ENCODE measurements around the gene MGAM2.

The MGAM2 gene

DNA sequence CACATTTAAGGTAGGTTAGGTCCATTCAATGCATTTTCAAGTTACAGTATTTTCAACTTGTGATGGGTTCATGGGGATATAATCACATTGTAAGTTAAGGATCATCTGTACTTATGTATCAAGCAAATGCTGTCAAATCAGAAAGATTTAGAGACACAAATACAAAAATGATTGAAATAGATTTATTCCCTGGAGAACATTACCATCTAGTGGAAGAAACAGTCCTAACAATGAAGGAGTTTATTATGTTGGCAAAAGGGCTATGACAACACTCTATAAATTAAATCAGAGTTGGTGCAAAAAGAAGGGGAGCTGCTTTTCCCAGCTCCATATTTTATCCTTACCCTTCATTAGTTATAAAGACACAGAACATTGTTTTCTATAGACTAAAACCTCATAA, 77.3 kb downstream of the MGAM2 start:
- H3K27ac ChIP-seq, result no peak overlapping the region
- no peak for DNase-seq
- no peaks in the 10 kb centered on the region for H3K27me3 ChIP-seq (replicated peaks)
- in situ Hi-C loops (cut with HindIII; ENCODE audit: low pct_ligation_motif_present, low sequenced_read_pairs), result no loop called here
- TF ChIP-seq CTCF (IDR thresholded peaks at IDR 0.05; ENCODE audit: low read depth, low read length, missing control alignments), result no peak
- H3K36me3 ChIP-seq (replicated peaks), result no peaks in the 10 kb centered on the region
- no peak overlapping the region for H3K4me3 ChIP-seq (ENCODE audit: low read depth, low read length)

GRCh38 chr7:142194201-142194600, 82.7 kb downstream of the MGAM2 start:
- no peak for TF ChIP-seq CTCF (IDR thresholded peaks at IDR 0.05; ENCODE audit: low read depth, low read length, missing control alignments)
- DNase-seq, result no peak
- no peaks in the 10 kb centered on the region for H3K36me3 ChIP-seq (replicated peaks)
- in situ Hi-C loops (cut with HindIII; ENCODE audit: low pct_ligation_motif_present, low sequenced_read_pairs), result no loop called here
- no peak overlapping the region for H3K4me3 ChIP-seq (ENCODE audit: low read depth, low read length)
- no peaks in the 10 kb centered on the region for H3K27me3 ChIP-seq (replicated peaks)
- no peak overlapping the region for H3K27ac ChIP-seq

DNA sequence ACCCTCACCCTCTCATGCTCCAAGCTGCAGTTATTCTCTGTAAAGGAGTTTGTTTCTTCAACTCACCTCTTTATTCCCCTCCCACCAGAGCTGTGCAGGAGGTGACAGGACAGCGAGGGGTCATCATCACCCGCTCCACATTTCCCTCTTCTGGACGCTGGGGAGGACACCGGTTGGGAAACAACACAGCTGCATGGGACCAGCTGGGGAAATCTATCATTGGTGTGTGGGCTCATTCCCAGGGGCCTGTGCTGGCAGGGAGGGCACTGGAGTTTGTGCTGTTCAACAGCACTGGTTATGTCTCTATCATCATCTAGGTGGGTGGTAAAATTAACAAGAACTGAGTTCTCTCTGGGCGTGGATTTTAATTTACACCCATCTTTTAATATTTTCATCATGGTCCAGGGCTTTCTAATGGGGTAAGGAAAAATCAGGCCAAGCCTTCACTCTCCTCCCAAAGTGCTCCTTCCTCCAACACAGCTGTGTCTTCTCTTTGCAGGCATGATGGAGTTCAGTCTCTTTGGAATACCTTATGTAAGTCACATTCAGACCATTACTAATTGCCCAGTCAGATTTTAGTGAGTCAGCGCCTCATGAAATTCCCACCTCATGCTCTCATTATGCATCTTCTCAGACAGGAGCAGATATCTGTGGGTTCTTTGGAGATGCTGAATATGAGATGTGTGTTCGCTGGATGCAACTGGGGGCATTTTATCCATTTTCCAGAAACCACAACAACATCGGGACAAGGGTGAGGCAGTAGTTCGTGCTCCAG, 84.7 kb downstream of the MGAM2 start:
- no peak for DNase-seq
- H3K27ac ChIP-seq, result no peak overlapping the region
- no peak for TF ChIP-seq CTCF (IDR thresholded peaks at IDR 0.05; ENCODE audit: low read depth, low read length, missing control alignments)
- no peak overlapping the region for H3K4me3 ChIP-seq (ENCODE audit: low read depth, low read length)
- no peaks in the 10 kb centered on the region for H3K27me3 ChIP-seq (replicated peaks)
- H3K36me3 ChIP-seq (replicated peaks), result no peaks in the 10 kb centered on the region
- in situ Hi-C loops (cut with HindIII; ENCODE audit: low pct_ligation_motif_present, low sequenced_read_pairs), result no loop called here

GRCh38 chr7:142200206-142200605, 88.7 kb downstream of the MGAM2 start:
- no peak for TF ChIP-seq CTCF (IDR thresholded peaks at IDR 0.05; ENCODE audit: low read depth, low read length, missing control alignments)
- no peak overlapping the region for H3K4me3 ChIP-seq (ENCODE audit: low read depth, low read length)
- in situ Hi-C loops (cut with HindIII; ENCODE audit: low pct_ligation_motif_present, low sequenced_read_pairs), result no loop called here
- no peak overlapping the region for H3K27ac ChIP-seq
- DNase-seq, result no peak
- H3K36me3 ChIP-seq (replicated peaks), result no peaks in the 10 kb centered on the region
- no peaks in the 10 kb centered on the region for H3K27me3 ChIP-seq (replicated peaks)

DNA sequence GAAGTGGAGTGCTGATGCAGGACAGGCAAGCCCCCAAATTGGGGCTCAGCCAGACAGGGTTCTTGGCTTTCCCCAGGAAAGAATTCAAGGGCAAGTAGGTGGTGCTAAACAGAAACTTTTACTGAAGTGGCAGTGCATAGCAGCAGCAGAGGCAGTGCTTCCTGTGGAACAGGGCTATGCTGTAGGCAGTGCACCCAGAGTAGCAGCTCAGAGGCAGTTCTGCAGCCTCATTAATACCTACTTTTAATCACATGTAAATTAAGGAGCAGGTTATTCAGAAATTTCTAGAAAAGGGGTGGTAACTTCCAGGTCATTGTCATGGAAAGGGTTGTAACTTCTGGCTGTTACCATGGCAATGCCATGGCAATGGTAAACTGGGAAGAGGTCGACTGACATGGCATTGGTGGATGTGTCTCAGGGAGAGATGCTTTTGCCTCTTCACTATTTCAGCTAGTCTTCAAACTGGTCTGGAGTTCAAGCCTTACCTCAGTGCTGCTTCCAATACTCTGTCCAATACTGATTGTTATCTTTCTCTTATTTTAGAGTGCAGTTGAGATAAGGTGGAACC, 117.1 kb downstream of the MGAM2 start:
- no peak overlapping the region for H3K27ac ChIP-seq

More for the DNA sequence above, 117.1 kb downstream of the MGAM2 start:
- TF ChIP-seq CTCF (IDR thresholded peaks at IDR 0.05; ENCODE audit: low read depth, low read length, missing control alignments), result no peak
- H3K27me3 ChIP-seq (replicated peaks), result no peaks in the 10 kb centered on the region
- no peaks in the 10 kb centered on the region for H3K36me3 ChIP-seq (replicated peaks)
- H3K4me3 ChIP-seq (ENCODE audit: low read depth, low read length), result no peak overlapping the region
- in situ Hi-C loops (cut with HindIII; ENCODE audit: low pct_ligation_motif_present, low sequenced_read_pairs), result no loop called here
- DNase-seq, result no peak

All from brain microvascular endothelial cell (primary cell).